Measurements from ENCODE around the gene DNAJC16.
"Not testable (repeated sequence)": the region's sequence is repeated elsewhere in the genome, so short reads cannot be mapped to it uniquely, and the experiment has no call there.

The DNAJC16 gene

DNA sequence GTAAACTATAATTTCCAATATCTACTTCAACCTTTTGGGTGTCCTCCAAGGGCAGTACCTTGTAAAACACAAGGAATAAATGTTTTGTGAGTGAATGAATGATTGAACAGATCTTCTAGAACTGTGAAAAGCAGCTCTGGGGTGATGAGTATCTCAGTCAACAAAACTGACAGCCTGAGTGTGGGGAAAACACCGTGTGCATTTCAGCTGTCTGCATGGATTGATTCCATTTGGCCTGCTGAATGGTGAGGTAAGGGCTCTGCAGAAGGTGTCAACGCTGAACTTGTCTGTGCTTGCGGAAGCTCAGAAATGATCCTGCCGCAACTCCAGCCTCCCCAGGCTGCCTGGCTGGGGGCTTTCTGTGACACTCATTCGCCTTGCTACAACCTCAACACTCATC is 65.6 kb downstream of the DNAJC16 start:
- DNase-seq, result no peak

DNA sequence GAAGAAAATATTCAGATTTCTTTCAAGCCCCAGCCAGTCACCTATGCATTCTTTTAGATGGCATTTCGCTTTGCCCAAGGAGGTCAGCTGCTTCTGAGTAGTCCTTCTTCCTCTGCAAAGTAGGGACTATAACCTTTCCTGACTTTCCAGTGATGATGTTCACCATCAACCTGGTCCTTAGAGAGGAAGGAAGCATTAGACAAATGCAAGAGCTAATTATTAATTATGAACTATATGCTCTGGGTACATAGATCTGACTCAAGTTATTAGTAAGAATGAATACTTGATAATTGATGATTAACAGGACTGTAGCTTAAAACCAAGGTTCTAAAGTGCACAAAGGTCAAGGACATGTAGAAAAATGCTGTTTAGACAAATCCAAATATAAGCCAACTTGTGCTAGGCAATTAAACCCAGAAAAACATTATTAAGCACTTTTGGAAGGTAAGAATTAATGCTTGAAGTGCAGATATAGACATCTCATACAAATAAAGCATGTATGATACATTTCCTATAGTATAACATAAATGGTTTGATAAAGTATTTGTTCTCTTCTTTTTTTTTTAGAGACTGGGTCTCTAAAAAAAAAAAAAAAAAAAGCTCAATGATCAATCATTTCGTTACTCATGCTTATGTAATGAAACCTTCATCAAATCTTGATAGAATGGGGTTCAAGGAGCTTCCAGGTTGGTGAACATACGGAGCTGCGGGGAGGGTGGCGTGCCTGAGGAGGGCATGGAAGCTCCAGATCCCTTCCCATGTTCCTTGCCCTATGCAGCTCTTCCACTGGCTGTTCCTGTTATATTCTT is 69.4 kb downstream of the DNAJC16 start:
- no peak for DNase-seq

DNA sequence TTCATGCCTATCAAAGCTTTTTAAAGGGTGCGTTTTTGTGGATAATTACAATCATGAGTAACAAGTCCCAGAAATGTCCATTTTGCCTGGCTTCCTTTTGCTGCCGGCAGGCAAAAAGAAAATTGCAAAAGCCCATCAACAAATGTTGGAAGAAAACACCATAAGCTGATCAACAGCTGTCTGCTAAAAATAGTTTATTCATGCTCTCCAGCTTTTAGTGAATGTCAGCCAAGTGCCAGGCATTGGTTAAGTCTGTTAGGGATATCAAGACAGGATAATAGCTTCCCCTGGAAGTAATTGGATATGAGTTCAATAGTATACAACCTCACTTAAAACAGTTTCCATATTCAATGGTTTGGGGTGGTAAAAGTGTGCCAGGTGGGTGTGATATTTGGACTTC is 71.8 kb downstream of the DNAJC16 start:
- no peak for DNase-seq

DNA sequence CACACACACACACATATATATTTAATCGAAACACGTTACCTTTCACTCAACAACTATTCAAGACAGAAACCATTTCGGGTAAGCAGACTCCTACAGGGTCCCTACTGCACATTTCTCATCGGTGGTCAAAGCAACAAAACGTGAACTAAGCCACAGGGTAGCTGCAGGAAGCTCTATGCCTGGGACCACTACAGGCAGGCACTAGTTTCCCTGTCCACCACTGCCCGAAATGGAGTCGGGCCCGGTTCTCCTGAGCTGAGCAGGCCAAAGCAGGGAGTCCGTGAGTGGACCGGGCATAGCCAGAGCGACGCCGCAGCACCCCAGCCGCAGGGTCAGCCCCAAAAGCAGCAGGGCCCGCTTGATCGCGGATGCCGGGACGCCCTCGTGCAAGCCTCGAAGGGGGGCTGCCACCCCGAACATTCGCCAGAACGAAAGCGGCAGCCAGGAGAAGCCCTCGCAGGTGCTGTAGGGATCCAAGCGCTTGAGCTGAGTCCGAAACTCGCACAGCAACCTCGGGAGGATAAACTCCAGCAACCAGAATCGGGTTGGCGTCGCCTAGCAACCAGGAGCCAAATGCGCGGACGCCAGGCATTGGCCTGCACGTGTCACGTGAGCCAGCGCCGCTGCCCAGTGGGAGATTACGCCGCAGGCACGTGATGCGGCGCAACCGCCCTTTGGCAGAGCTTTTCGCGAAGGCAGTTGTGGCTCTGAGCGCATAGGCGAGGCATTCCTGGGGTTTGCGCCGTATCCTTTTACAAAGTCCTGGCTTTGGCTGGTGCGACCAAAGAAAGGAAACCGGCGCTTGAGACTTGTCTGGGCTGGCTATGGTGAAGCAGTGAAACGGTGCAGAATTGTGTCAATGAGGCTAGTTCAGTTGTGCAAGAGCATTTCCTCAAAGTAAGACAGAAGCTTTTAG is 76.7 kb downstream of the DNAJC16 start:
- DNase-seq, result peak; percentile 96

DNA sequence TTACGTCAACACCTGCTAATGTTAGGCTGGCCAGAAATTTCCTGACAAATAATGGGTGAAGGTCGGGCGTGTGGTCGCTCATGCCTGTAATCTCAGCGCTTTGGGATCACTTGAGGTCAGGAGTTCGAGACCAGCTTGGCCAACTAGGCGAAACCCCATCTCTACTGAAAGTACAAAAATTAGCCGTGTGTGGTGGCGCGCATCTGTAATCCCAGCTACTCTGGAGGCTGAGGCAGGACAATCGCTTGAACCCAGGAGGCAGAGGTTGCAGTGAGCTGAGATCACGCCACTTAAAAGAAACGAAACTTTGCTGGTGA is 77.3 kb downstream of the DNAJC16 start:
- not testable (repeated sequence) for DNase-seq

DNA sequence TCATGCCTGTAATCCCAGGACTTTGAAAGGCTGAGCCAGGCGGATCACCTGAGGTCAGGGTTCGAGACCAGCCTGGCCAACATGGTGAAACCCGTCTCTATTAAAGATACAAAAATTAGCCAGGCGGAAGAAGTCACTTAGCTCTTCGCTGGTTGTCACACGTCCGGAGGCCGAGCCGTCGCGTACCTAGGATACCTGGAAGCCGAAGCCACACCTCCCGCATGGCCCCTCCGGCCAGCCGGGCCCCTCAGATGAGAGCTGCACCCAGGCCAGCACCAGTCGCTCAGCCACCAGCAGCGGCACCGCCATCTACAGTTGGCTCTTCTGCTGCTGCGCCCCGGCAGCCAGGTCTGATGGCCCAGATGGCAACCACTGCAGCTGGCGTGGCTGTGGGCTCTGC is 77.8 kb downstream of the DNAJC16 start:
- DNase-seq, result not testable (repeated sequence)

DNA sequence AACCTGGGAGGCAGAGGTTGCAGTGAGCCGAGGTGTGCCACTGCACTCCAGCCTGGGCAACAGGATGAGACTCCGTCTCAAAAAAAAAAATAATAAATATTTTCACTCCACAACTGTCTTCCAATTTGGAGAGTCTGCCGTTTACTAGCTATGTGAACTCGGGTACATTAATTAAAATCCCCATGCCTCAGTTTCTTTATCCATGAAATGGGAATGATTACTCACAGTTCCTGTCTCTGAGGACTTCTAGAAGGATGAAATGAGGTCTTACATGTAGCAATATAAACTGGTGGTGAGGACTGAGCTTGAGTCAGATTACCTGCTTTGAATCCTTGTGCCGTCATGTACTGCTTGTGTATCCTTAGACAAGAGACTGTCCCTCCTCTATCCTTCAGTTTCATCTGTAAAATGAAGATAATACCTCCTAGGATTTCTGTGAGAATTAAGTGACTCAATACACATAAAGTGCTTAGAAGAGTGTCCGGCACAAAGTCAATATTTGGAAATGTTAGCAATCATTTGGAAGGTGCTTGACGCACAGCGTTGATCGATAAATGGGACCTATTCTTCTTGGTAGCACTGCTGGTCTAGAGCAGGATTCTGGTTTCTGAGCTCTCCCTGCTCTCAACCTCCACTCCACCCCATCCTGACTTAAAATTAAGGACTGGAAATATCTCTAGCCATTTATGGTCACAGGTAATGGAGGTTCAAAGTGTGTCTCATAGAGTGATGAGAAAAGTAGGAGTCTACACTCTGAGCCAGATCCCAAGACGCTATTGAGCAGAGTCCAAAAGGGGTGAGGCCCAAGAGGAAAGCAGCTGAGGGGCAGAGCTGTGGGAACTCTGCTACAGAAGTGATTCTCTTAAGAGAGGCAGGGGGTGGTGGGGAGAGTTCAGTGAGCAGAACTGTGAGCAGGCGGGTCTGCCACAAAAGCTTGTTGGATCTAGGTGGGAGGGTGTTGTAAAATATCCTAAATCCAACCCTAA is 79.0 kb downstream of the DNAJC16 start:
- no peak for DNase-seq

DNA sequence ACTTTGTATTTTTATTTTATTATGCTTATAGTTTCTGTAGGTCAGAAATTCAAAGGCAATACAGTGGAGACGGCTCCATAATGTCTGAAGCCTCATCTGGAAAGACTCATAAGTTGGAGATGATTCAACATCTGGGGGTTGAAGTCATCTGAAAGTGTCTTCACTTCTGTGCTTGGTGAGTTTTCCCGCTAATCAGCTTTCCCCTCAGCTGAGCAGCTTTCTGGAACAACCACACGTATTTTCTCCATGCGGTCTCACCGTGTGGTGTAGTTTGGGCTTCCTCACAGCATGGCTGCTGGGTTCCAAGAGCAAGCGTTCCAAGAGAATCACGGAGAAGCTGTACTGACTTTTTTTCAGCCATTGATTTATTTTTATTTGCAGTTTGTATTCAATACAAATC is 83.0 kb downstream of the DNAJC16 start:
- no peak for DNase-seq

DNA sequence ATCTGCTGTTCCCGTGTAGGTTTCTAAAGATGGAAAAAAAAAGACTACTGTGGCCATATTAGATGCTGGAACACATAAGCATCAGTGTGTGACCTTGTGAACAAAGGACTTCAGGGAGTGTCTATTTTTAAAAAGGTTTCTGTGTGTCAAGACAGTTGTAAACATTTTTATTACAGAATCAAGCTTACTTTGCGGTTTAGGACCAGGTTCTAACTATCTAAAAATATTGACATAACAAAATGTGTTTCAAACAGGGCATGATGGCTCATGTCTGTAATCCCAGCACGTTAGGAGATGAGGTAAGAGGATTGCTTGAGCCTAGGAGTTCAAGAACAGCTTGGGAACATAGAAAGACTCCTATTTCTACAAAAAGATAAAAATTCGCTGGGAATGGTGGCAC is 83.5 kb downstream of the DNAJC16 start:
- DNase-seq, result no peak

DNA sequence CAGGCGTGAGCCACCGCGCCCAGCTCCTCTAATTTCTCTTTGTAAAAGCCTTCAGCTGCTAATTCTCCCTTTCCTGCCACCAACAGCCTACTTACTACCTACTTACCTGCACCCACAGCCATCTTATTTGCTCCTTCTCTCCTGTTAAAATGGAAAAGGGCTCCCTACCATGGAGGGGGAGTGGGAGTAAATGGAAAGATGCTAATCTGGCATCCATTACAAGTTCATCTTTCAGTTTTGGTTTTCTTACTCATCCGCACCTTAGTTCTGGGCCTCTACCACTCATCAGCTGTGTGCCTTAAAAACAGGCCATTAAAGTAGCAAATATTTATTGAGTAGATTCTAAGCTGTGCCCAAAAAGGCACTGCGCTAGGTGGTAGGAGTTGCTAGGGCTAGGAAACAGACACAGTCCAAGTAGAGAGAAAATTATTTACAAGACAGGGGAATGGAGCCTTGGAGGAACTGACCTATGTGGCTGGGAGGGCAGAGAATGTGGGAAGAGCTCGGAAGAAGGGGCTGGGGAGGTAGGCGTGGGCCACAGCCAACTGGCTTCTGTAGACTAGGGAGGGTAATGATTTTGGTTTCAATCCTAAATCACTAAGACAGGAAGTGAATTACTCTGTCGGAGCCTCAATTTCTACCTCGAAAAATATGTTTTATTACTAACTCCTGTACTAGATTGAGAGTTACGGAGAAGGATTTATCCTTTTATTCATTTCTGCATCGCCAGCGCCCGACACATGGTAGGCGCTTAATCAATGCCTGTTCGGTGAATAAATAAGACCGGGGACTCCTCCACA is 89.9 kb downstream of the DNAJC16 start:
- peak; percentile 42 to 66 (median 65) for DNase-seq

DNA sequence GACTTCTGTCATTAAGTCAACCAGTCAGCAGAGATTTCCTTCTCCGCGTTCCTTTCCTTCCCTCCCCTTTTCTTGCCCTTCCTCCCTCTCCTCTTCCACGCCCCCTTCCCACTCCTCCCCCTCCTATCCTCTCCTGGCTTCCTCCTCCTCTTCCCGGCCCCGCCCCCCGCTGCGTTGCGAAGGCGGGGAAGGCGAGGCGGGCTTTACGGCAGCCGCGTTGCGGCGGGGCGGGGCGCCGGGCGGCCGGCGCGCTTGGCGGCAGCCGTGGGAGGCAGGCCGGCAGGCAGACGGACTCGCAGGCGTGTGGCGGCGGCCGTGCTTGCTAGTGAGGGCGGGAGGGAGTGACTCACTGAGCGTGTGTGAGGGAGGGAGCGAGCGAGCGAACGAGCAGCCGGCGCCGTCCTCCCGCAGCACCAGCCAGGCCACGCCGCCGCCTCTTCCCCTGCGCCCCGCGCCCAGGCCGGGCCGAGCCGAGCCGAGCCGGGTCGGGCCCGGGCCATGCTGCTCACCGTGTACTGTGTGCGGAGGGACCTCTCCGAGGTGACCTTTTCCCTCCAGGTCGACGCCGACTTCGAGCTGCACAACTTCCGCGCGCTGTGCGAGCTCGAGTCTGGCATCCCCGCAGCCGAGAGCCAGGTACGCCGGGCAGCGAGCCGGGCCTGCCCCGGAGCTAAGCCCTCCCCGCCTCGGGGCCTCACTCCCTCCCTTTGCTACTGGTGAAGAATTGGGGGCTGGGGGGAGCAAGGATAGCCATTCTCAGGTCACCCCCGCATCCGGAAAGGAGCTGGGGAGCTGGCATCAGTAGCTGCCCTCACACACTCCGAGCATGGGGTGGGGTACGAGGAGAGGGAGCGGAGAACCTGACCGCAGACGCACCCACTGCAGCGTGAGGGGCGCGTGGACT is 90.8 kb downstream of the DNAJC16 start, which contains the start of gene DDI2:
TSS of gene DDI2 (plus strand) at position 286 of the 904 bp plus-strand sequence. CDS start at position 499, 213 bp downstream.
- DNase-seq, result peak; percentile 99 to 100 (median 99)

DNA sequence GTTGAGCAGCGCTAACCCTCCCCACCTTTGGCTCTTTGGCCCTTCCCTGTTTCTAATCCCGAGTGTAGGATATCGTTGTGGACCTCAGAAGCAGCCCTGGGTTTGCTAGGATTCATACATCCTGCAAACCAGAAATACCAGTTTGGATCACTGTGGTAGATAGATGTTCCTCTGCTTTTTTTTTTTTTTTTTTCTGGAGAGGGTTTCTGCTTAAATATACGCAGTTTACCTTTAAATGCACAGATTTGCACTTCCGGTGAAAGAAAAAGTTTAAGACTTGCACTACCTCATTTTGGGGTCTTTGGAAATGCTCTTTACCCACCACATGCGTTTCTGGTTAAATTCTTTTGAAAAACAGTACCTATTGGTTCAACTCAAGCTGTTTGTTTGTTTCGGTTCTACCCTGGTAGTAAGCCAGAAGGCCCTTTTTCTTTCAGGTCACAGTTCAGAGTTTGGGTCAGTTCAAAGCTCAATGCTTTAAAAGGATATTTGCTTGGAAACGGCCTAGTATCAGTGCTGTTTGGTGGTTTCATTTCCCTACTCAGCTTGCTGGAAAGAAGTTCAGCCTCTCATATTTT is 91.5 kb downstream of the DNAJC16 start:
- peak; percentile 33 to 53 (median 49) for DNase-seq

DNA sequence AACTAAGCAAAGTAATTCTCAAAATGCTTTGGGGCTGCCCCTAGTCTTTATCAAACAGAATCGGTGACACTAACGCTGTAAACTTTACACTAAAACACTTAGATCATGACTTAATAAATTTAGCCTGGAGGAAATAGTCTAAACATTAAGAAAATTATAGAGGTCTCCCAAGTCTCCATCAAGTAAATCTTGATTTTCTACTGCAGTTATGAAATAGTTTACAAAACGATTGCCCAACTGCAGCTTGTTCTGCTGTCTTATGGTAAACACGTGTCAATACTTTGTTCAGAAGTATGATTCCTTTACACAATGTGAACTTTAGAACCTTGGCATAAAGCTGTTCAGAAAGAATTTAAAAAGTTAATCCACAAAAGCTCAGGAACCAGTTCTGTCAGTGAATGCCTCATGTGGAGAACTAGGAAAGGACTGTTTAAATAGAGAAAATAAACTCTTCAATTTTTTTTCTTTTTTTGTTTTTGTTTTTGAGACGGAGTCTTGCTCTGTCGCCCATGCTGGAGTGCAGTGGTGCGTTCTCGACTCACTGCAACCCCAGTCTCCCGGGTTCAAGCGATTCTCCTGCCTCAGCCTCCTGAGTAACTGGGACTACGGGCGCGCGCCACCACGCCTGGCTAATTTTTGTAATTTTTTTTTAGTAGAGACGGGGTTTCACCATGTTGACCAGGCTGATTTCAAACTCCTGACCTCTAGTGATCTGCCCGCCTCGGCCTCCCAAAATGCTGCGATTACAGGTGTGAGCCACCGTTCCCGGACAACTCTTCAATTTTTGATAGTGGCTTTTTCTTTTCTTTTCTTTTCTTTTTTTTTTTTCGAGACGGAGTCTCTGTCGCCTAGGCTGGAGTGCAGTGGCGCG is 92.2 kb downstream of the DNAJC16 start:
- peak; percentile 40 to 70 (median 69) for DNase-seq

DNA sequence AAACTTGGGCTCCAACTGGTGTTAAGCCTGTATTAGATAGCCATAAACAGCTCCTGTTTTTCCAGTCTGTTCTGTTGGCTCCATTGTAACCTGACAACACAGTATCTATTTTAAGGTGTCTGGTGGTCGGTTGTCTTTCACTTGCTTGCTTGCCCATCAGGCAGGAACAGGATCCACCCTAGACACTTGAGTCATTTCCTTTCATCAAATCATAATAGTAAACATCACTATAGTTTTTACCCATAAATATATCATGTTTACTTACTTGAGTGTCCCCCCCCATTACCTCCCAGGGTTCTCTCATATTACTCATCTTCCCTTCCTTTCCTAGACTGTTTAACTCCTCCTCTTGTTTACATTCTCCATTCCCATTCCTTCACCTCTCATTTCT is 93.5 kb downstream of the DNAJC16 start:
- no peak for DNase-seq

DNA sequence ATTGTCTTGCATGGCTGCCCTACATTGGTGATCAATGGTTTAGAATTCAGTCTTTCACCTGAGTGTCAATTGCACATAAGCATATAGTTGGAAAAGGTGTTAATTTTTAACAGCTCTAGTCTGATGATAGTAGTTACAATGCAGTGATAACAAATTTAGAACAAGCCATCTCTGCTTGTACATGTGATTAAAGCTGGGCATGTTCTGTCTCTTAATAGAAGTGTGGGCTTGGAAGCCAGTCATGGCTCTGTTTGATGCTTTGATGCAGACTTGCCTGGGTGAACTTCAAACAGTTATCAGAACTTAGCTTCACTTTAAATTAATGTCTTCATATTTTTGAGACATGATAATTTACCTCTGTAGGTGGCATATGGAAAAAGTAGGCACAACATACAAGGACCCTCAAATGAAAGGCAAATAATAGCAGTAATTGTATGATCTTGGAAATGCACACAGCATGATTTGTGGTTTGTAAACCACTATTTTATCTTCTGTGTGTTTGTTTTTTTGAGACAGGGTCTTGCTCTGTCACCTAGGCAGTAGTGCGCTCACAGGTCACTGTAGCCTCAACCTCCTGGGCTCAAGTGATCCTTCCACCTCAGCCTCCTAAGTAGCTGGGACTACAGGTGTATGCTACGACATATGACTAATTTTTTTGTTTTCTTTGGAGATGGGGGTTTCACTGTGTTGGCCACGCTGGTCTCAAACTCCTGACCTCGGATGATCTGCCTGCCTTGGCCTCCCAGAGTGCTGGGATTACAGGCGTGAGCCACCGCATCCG is 94.4 kb downstream of the DNAJC16 start:
- DNase-seq, result no peak

DNA sequence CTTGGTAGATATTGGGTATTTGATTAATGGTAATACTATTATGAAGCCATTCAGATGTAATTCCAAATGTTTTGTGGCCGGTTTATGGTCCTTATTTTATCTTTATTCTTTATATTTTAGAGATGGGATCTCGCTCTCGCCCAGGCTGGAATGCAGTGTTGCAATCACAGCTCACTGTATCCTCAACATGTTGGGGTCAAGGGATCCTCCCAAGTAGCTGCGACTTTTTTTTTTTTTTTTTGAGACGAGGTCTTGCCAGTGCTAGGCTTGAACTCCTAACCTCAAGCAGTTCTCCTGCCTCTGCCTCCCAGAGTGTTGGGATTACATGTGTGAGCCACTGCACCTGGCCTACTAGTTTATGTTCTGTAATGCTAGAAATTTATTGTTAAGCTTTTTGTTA is 95.3 kb downstream of the DNAJC16 start:
- DNase-seq, result no peak

DNA sequence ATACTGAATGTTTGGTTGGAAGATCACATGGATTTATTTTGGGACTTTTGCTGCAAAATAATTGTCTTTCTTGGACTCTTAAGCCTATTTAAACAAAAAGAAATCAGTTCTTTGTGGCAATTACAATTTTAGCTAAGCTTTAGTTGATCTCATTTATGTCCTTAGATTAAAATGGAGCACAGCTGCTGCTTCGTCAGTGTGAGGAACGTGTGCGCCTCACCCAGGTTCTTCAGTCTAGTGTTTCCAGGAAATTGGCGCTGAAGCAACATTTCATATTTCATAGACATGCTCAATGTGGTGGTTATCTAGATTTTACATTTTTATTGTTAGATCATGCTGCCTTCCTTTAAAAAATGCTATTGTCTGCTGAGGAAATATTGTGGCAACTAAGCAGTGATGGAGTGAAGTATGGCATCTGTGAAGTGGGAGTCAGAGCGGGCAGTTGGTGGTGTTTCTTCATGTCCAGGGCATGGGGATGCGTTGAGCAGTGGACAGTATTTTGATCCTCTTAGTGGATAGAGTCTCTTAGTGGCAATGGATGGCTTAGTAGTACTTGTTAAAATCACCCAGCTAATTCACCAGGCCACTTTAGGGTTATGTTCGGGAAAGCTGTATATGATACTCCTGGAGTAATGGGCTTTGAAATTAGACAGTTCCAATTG is 96.2 kb downstream of the DNAJC16 start:
- no peak for DNase-seq

DNA sequence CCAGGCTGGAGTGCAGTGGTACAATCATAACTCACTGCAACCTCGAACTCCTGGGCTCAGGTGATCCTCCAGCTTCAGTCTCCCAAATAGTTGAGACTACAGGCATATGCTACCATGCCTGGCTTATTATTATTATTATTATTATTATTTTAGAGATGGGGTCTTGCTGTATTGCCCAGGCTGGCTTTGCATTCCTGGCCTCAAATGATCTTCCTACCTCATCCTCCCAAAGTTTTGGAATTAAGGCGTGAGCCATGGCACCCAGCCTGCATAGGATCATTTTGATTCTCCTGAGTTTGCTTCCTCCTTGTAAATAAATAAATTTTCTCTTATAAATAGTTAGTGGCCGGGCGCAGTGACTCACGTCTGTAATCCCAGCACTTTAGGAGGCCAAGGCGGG is 96.8 kb downstream of the DNAJC16 start:
- no peak for DNase-seq

Measured in suppressor macrophage treated with lipopolysaccharide for 1 hour (primary cell).